ENCODE measurements around the gene TRIM52. TPM values are rescaled to one million over a fixed set of nuclear protein-coding genes. Genes with fewer than 3 reads are reported as not detected.

TRIM52 gene
- total and polyA plus RNA-seq, 2 of the 13 experiments (the other 11 are each of a cell fraction or from before 2014, with no cell fraction given): 7.2 to 11.6 TPM

DNA sequence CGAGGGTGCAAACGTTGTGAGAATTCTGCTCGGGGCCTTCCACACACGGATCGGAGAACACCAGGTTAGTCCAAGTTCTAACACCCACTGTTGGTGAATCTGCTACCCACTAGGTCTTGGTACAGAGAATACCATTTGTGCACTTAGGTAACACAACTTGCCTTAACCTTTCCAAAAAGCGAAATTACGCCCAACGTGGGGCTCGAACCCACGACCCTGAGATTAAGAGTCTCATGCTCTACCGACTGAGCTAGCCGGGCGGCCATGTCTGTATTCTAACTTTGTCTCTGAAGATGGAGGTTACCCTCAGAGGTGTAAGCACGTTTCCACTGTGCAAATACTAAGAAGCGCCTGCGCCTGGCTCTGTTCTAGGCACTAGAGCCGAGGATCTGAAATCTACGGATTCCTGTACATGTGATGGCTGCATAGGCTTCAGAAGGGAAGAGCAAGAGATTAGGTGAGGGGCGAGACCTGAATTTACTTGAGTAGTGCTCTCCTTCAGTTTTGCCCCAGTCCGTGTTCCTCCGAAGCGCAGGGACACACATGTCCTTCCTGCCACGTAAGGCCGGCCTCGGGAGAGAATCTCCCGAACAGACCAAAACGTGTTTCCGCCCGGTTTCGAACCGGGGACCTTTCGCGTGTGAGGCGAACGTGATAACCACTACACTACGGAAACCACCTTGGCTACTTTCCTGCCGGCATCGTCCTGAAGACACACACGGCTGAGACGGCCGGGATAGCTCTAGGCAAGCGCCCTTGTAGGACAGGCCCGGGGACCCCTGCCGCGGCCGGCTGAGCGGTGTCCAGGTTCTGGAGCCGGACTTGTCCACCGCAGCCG is 38.9 kb downstream of the TRIM52 start (continued):
- TF ChIP-seq TMF1 (CRISPR knock-in tag; IDR thresholded peaks at IDR 0.05; ENCODE audit: low read depth): no peak
- no peak for TF ChIP-seq ATAD3A (CRISPR knock-in tag; IDR thresholded peaks at IDR 0.05)
- TF ChIP-seq, protein P1, sequence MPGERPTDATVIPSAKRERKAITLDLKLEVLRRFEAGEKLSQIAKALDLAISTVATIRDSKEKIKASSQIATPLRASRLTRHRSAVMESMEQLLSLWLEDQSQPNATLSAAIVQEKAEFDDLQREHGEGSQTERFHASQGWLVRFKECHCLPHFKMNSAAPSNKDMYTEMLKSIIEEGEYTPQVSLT (CRISPR knock-in tag; IDR thresholded peaks at IDR 0.05; ENCODE audit: borderline replicate concordance, low read depth): 0 out of 2 replicates have a peak, but pooled peaks have one; percentile 90
- TF ChIP-seq GTF3A (CRISPR knock-in tag; conservative IDR thresholded peaks at IDR 0.05): peak; percentile 79
- TF ChIP-seq SMAD9 (CRISPR knock-in tag; IDR thresholded peaks at IDR 0.05): peak; percentile 77; the same call in 1 of the 2 replicates
- TF ChIP-seq ZC3H4 (CRISPR knock-in tag; IDR thresholded peaks at IDR 0.05; ENCODE audit: borderline replicate concordance): no peak
- peak; percentile 12 for TF ChIP-seq ZSCAN31 (CRISPR knock-in tag; IDR thresholded peaks at IDR 0.05; ENCODE audit: low read depth)
- TF ChIP-seq, protein P2, sequence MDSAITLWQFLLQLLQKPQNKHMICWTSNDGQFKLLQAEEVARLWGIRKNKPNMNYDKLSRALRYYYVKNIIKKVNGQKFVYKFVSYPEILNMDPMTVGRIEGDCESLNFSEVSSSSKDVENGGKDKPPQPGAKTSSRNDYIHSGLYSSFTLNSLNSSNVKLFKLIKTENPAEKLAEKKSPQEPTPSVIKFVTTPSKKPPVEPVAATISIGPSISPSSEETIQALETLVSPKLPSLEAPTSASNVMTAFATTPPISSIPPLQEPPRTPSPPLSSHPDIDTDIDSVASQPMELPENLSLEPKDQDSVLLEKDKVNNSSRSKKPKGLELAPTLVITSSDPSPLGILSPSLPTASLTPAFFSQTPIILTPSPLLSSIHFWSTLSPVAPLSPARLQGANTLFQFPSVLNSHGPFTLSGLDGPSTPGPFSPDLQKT (CRISPR knock-in tag; IDR thresholded peaks at IDR 0.05; ENCODE audit: borderline replicate concordance): no peak
- TF ChIP-seq, protein P3, sequence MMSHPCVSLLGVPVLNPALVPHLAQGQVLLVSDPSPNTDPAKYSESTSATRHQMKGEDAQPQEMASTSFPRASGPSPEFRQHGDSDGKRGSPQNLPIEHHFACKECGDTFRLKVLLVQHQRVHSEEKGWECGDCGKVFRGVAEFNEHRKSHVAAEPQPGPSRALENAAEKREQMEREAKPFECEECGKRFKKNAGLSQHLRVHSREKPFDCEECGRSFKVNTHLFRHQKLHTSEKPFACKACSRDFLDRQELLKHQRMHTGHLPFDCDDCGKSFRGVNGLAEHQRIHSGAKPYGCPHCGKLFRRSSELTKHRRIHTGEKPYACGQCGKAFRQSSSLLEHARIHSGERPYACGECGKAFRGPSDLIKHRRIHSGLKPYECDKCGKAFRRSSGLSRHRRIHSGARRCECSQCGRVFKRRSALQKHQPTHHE (CRISPR knock-in tag; IDR thresholded peaks at IDR 0.05; ENCODE audit: borderline replicate concordance): peak; percentile 63
- TF ChIP-seq HDAC2 (CRISPR knock-in tag; IDR thresholded peaks at IDR 0.05): peak; percentile 21; the same call in 1 of the 2 replicates
- TF ChIP-seq GABPA (IDR thresholded peaks at IDR 0.05; ENCODE audit: low read depth, low read length): no peak
- TF ChIP-seq GABPA (CRISPR knock-in tag; IDR thresholded peaks at IDR 0.05; ENCODE audit: low read depth): peak; percentile 72
- TF ChIP-seq XRCC5 (optimal IDR thresholded peaks at IDR 0.05; ENCODE audit: low read length): no peak
- TF ChIP-seq, protein P4, sequence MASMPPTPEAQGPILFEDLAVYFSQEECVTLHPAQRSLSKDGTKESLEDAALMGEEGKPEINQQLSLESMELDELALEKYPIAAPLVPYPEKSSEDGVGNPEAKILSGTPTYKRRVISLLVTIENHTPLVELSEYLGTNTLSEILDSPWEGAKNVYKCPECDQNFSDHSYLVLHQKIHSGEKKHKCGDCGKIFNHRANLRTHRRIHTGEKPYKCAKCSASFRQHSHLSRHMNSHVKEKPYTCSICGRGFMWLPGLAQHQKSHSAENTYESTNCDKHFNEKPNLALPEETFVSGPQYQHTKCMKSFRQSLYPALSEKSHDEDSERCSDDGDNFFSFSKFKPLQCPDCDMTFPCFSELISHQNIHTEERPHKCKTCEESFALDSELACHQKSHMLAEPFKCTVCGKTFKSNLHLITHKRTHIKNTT (CRISPR knock-in tag; IDR thresholded peaks at IDR 0.05): no peak; the same call in 1 of the 2 replicates
- TF ChIP-seq FOXO1 (CRISPR knock-in tag; IDR thresholded peaks at IDR 0.05): no peak; the same call in 1 of the 2 replicates
- TF ChIP-seq, protein P5, sequence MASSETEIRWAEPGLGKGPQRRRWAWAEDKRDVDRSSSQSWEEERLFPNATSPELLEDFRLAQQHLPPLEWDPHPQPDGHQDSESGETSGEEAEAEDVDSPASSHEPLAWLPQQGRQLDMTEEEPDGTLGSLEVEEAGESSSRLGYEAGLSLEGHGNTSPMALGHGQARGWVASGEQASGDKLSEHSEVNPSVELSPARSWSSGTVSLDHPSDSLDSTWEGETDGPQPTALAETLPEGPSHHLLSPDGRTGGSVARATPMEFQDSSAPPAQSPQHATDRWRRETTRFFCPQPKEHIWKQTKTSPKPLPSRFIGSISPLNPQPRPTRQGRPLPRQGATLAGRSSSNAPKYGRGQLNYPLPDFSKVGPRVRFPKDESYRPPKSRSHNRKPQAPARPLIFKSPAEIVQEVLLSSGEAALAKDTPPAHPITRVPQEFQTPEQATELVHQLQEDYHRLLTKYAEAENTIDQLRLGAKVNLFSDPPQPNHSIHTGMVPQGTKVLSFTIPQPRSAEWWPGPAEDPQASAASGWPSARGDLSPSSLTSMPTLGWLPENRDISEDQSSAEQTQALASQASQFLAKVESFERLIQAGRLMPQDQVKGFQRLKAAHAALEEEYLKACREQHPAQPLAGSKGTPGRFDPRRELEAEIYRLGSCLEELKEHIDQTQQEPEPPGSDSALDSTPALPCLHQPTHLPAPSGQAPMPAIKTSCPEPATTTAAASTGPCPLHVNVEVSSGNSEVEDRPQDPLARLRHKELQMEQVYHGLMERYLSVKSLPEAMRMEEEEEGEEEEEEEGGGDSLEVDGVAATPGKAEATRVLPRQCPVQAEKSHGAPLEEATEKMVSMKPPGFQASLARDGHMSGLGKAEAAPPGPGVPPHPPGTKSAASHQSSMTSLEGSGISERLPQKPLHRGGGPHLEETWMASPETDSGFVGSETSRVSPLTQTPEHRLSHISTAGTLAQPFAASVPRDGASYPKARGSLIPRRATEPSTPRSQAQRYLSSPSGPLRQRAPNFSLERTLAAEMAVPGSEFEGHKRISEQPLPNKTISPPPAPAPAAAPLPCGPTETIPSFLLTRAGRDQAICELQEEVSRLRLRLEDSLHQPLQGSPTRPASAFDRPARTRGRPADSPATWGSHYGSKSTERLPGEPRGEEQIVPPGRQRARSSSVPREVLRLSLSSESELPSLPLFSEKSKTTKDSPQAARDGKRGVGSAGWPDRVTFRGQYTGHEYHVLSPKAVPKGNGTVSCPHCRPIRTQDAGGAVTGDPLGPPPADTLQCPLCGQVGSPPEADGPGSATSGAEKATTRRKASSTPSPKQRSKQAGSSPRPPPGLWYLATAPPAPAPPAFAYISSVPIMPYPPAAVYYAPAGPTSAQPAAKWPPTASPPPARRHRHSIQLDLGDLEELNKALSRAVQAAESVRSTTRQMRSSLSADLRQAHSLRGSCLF (CRISPR knock-in tag; IDR thresholded peaks at IDR 0.05; ENCODE audit: borderline replicate concordance): peak; percentile 79; the same call in 1 of the 2 replicates
- no peak for TF ChIP-seq CCAR2 (optimal IDR thresholded peaks at IDR 0.05; ENCODE audit: low read depth, low read length)
- TF ChIP-seq ZFP90 (CRISPR knock-in tag; IDR thresholded peaks at IDR 0.05; ENCODE audit: borderline replicate concordance): no peak
- TF ChIP-seq MTA1 (CRISPR knock-in tag; IDR thresholded peaks at IDR 0.05; ENCODE audit: borderline replicate concordance): no peak; the same call in 1 of the 2 replicates
- peak; percentile 68 for TF ChIP-seq ELF3 (CRISPR knock-in tag; IDR thresholded peaks at IDR 0.05)
- peak; percentile 72 for TF ChIP-seq RXRA (CRISPR knock-in tag; IDR thresholded peaks at IDR 0.05)

Data from HepG2 (cell line).